ENCODE data around the gene TTF1.

TTF1 gene

GRCh38 chr9:132366481-132366880, 40.2 kb downstream of the TTF1 start:
- ATAC-seq, result no peak

GRCh38 chr9:132365986-132366385, 40.7 kb downstream of the TTF1 start:
- ATAC-seq, result no peak
- DNase-seq, result no peak

More at GRCh38 chr9:132366481-132366880, 40.2 kb downstream of the TTF1 start:
- DNase-seq, result no peak

GRCh38 chr9:132364068-132364467, 42.6 kb downstream of the TTF1 start:
- no peak for ATAC-seq
- DNase-seq, result no peak

- no peak for ATAC-seq
- no peak for DNase-seq
Measured at GRCh38 chr9:132357764-132358163, 48.9 kb downstream of the TTF1 start.

GRCh38 chr9:132356324-132356924, 50.2 kb downstream of the TTF1 start:
- ATAC-seq, result no peak
- no peak for DNase-seq

- ATAC-seq (peak; percentile 87), DNase-seq (peak; percentile 99)
Measured at GRCh38 chr9:132354637-132355355, 51.8 kb downstream of the TTF1 start, which contains the start of gene SETX. TSS of gene SETX (minus strand) at chr9:132354986. CDS start at chr9:132349428, 5,558 bp downstream.

- ATAC-seq (no peak), DNase-seq (no peak)
Measured at GRCh38 chr9:132351404-132352045, 55.1 kb downstream of the TTF1 start.

GRCh38 chr9:132350861-132351315, 55.8 kb downstream of the TTF1 start:
- peak; percentile 35 for DNase-seq
- no peak for ATAC-seq

GRCh38 chr9:132348676-132349075, 58.0 kb downstream of the TTF1 start:
- DNase-seq (no peak), ATAC-seq (no peak)

- ATAC-seq, result no peak
Measured at GRCh38 chr9:132346177-132346576, 60.5 kb downstream of the TTF1 start.

GRCh38 chr9:132341177-132341840, 65.3 kb downstream of the TTF1 start:
- DNase-seq, result no peak
- ATAC-seq, result no peak

More at GRCh38 chr9:132346177-132346576, 60.5 kb downstream of the TTF1 start:
- DNase-seq, result no peak

- ATAC-seq, result no peak
- DNase-seq, result no peak
Measured at GRCh38 chr9:132334364-132334763, 72.3 kb downstream of the TTF1 start.

GRCh38 chr9:132333556-132333955, 73.1 kb downstream of the TTF1 start:
- DNase-seq (no peak), ATAC-seq (no peak)

- no peak for DNase-seq
- no peak for ATAC-seq
Measured at GRCh38 chr9:132328580-132328979, 78.1 kb downstream of the TTF1 start.

- ATAC-seq (no peak), DNase-seq (no peak)
Measured at GRCh38 chr9:132327537-132327936, 79.1 kb downstream of the TTF1 start.

Data from stimulated activated naive CD8-positive, alpha-beta T cell treated with anti-CD3 and anti-CD28 coated beads, Interleukin-15, Interleukin-2, amounts not matched to agents 100 U/mL and 50 U/mL, for 24 hours (primary cell).